Suprapubic skin (tissue), 3 donors: Measurements from ENCODE around the gene TBX10.

Experiments
- POLR2A ChIP-seq, 2 donors: fragments of 450-650 bp; IDR thresholded peaks; one replicate each; pipeline ENCODE4 v1.6.1; 2017; ENCODE audit warnings: antibody characterized with exemption in 2 of 2, mild to moderate bottlenecking in 2 of 2, moderate library complexity in 2 of 2
- TF ChIP-seq, protein P1 (sequence below), 2 donors: fragments of 200-600 bp in 1 of 2; fragments of 450-650 bp in 1 of 2; sonication (generic) in 1 of 2; IDR thresholded peaks; one replicate each; pipeline ENCODE4 v1.5.1; 2016 to 2019; ENCODE audit warnings: antibody characterized with exemption in 2 of 2, mild to moderate bottlenecking in 1 of 2, moderate library complexity in 1 of 2

DNA sequence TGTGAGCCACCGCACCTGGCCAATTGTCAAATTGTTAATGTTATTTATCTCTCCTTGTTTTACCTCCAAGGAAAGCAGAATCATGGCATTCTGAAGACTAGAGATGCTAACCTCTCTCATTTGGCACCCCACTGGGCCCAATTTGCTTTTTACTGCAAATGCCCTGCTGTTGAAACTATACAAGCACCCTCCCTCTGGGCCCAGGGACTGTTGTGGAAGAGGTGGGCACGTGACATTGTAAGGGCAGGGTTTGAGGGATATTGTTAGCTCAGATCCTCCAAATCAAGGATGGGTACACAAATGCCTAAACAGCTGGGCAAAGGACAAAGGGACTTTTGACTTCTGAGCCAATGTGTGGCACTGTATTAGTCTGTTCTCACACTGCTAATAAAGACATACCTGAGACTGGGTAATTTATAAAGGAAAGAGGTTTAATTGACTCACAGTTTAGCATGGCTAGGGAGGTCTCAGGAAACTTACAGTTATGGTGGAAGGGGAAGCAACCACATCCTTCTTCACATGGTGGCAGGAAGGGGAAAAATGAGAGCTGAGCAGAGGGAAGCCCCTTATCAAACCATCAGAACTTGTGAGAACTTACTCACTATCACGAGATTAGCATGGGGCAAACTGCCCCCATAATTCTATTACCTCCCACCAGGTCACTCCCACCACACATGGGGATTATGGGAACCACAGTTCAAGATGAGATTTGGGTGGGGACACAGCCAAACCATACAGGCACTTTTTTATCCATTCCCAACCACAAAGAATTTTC is 41.3 kb upstream of the TBX10 start:
- TF ChIP-seq, protein P1, sequence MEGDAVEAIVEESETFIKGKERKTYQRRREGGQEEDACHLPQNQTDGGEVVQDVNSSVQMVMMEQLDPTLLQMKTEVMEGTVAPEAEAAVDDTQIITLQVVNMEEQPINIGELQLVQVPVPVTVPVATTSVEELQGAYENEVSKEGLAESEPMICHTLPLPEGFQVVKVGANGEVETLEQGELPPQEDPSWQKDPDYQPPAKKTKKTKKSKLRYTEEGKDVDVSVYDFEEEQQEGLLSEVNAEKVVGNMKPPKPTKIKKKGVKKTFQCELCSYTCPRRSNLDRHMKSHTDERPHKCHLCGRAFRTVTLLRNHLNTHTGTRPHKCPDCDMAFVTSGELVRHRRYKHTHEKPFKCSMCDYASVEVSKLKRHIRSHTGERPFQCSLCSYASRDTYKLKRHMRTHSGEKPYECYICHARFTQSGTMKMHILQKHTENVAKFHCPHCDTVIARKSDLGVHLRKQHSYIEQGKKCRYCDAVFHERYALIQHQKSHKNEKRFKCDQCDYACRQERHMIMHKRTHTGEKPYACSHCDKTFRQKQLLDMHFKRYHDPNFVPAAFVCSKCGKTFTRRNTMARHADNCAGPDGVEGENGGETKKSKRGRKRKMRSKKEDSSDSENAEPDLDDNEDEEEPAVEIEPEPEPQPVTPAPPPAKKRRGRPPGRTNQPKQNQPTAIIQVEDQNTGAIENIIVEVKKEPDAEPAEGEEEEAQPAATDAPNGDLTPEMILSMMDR (IDR thresholded peaks at IDR 0.05): no peak
- TF ChIP-seq POLR2A (IDR thresholded peaks at IDR 0.05): no peak
